Body of pancreas (tissue), 4 donors: ENCODE results near the gene TRPM2. TPM values are rescaled to one million over a fixed set of nuclear protein-coding genes. Genes with fewer than 3 reads are reported as not detected.

Source experiments
- ATAC-seq: fragments of 150-250 bp; one replicate; pipeline ENCODE4 v1.9.1; 2016
- DNase-seq, 4 donors: peaks; one replicate each; pipeline ENCODE4 v3.0.0-alpha.2; 2019
- H3K27ac ChIP-seq, 4 donors: fragments of 200-600 bp; sonication (generic); 1 replicate in 3 of 4; 2 replicates in 1 of 4; pipeline versions ENCODE4 v1.5.1 to v1.6.1; 2016 to 2019; ENCODE audit warnings: mild to moderate bottlenecking in 1 of 4, mixed read lengths in 1 of 4, moderate library complexity in 1 of 4
- H3K27me3 ChIP-seq, 2 donors: fragments of 200-600 bp; sonication (generic); one replicate each; pipeline ENCODE4 v1.6.0; 2016; ENCODE audit warnings: mild to moderate bottlenecking in 1 of 2
- H3K36me3 ChIP-seq, 2 donors: fragments of 200-600 bp; sonication (generic); replicated peaks in 1 of 2; 2 replicates each; pipeline ENCODE4 v1.5.1; 2016; ENCODE audit warnings: low read depth in 2 of 2; ENCODE audit not compliant: insufficient read depth in 1 of 2
- H3K4me1 ChIP-seq: fragments of 200-600 bp; sonication (generic); one replicate; pipeline ENCODE4 v1.6.0; 2016
- H3K4me3 ChIP-seq, 2 donors: fragments of 200-600 bp; sonication (generic); 1 replicate in 1 of 2; 2 replicates in 1 of 2; pipeline ENCODE4 v1.5.1; 2016 to 2019
- H3K9me3 ChIP-seq, 3 donors: fragments of 200-600 bp; sonication (generic); 1 replicate in 2 of 3; 2 replicates in 1 of 3; pipeline ENCODE4 v1.5.1; 2016
- CTCF ChIP-seq, 7 experiments: fragments of 450-650 bp in 4 of 7; fragments of 200-600 bp in 3 of 7; sonication (generic) in 3 of 7; IDR thresholded peaks; one replicate each; pipeline ENCODE4 v1.5.1; 2016 to 2019; ENCODE audit warnings: antibody characterized with exemption in 7 of 7
- POLR2A ChIP-seq, 3 donors: fragments of 450-650 bp; IDR thresholded peaks; one replicate each; pipeline ENCODE4 v1.6.1; 2016; ENCODE audit warnings: antibody characterized with exemption in 3 of 3, mild to moderate bottlenecking in 2 of 3
- WGBS, 2 donors: methylation state at CpG; one replicate each; pipeline ENCODE4 v1.1.5; 2017; 5-methylcytosine and 5-hydroxymethylcytosine counted together
- intact Hi-C: fragments of 100-400 bp; cut with DNase I; formaldehyde crosslinking; loops from one replicate; pipeline ENCODE4 v1.15.1; 2023
- total RNA-seq, 2 donors: library from RNA; depleted of rRNA; stranded (reverse); fragments of >200 nt; gene quantifications; one replicate each; pipeline ENCODE4 v1.1.0, GENCODE V29; 2016

The TRPM2 gene
- total RNA-seq, 2 donors from 2014 or later = 2.1 to 2.3 TPM

- intact Hi-C loops = no loop called here
- H3K27me3 ChIP-seq = peaks cover 0 to 7% of the 10 kb centered on the region in 2 donors
Observed at GRCh38 chr21:44347911-44348451, 5.4 kb upstream of the TRPM2 start.

GRCh38 chr21:44348861-44349260 lies 4.6 kb upstream of the TRPM2 start:
- H3K9me3 ChIP-seq = no peaks in the 10 kb centered on the region
- no peaks in the 10 kb centered on the region for H3K4me1 ChIP-seq
- H3K27ac ChIP-seq = no peak overlapping the region
- intact Hi-C loops = no loop called here
- H3K27me3 ChIP-seq = peaks cover 0 to 7% of the 10 kb centered on the region in 2 donors
- no peak for DNase-seq
- TF ChIP-seq CTCF (IDR thresholded peaks at IDR 0.05) (no peak), POLR2A (IDR thresholded peaks at IDR 0.05) (no peak)
- H3K36me3 ChIP-seq = no peaks in the 10 kb centered on the region
- no peak overlapping the region for H3K4me3 ChIP-seq
- no peak for ATAC-seq
- 79% methylated on average over 19 of the region's 19 CpGs; no CpG with 5 or more reads in 1 of the 2 donors for WGBS, 2 donors

More at GRCh38 chr21:44347911-44348451, 5.4 kb upstream of the TRPM2 start:
- no peaks in the 10 kb centered on the region for H3K9me3 ChIP-seq
- no peaks in the 10 kb centered on the region for H3K36me3 ChIP-seq
- ATAC-seq (no peak), DNase-seq (no peak)
- no peak overlapping the region for H3K4me3 ChIP-seq
- TF ChIP-seq CTCF (IDR thresholded peaks at IDR 0.05) (no peak), POLR2A (IDR thresholded peaks at IDR 0.05) (no peak)
- no peak overlapping the region for H3K27ac ChIP-seq
- WGBS, 2 donors = 42 to 57% methylated on average over 17 to 22 of the region's 22 CpGs
- no peaks in the 10 kb centered on the region for H3K4me1 ChIP-seq

GRCh38 chr21:44349416-44349846 lies 4.0 kb upstream of the TRPM2 start:
- H3K9me3 ChIP-seq = no peaks in the 10 kb centered on the region
- intact Hi-C loops = no loop called here
- WGBS, 2 donors = 72 to 82% methylated on average over 6 to 10 of the region's 12 CpGs
- no peak overlapping the region for H3K4me3 ChIP-seq
- H3K27me3 ChIP-seq = peaks cover 0 to 7% of the 10 kb centered on the region in 2 donors
- no peaks in the 10 kb centered on the region for H3K4me1 ChIP-seq
- DNase-seq = no peak
- H3K36me3 ChIP-seq = no peaks in the 10 kb centered on the region
- TF ChIP-seq CTCF (IDR thresholded peaks at IDR 0.05) = no peak
- no peak for TF ChIP-seq POLR2A (IDR thresholded peaks at IDR 0.05)
- no peak for ATAC-seq
- H3K27ac ChIP-seq = no peak overlapping the region

GRCh38 chr21:44349847-44350772 lies 3.3 kb upstream of the TRPM2 start:
- DNase-seq = no peak
- Histone ChIP-seq H3K4me1 (no peaks in the 10 kb centered on the region), H3K4me3 (no peak overlapping the region), H3K36me3 (no peaks in the 10 kb centered on the region), H3K27ac (no peak overlapping the region), H3K27me3 (peaks cover 0 to 7% of the 10 kb centered on the region in 2 donors), H3K9me3 (no peaks in the 10 kb centered on the region)
- TF ChIP-seq POLR2A (IDR thresholded peaks at IDR 0.05) (no peak), CTCF (IDR thresholded peaks at IDR 0.05) (no peak)
- no peak for ATAC-seq
- intact Hi-C loops = no loop called here
- WGBS, 2 donors = 5 to 10% methylated on average over 9 to 57 of the region's 113 CpGs
